Right lobe of liver (tissue), 6 donors: Measurements from ENCODE around the gene ZNF322. TPM values are rescaled to one million over a fixed set of nuclear protein-coding genes. Genes with fewer than 3 reads are reported as not detected.
A peak's percentile ranks its signal among the peaks of the same experiment; 100 is the strongest.

ENCODE experiments used
- ATAC-seq, 4 donors: fragments of 200-7000 bp; cut with Tn5 transposase; one replicate each; pipeline ENCODE4 v1.9.1; 2020; ENCODE audit warnings: mild to moderate bottlenecking in 4 of 4, moderate library complexity in 4 of 4
- DNase-seq, 3 donors: peaks; one replicate each; pipeline ENCODE4 v3.0.0-alpha.2; 2020
- H3K27ac ChIP-seq, 3 donors: fragments of 200-600 bp; one replicate each; pipeline ENCODE4 v1.8.0; 2022
- H3K27me3 ChIP-seq, 2 donors: fragments of 200-600 bp; one replicate each; pipeline ENCODE4 v1.8.0; 2022
- H3K36me3 ChIP-seq, 4 donors: fragments of 200-600 bp; sonication (generic) in 1 of 4; one replicate each; pipeline versions ENCODE4 v1.5.1 to v1.8.0; 2017 to 2022; ENCODE audit warnings: control low read depth in 1 of 4
- H3K4me1 ChIP-seq, 4 donors: fragments of 200-600 bp; sonication (generic) in 1 of 4; one replicate each; pipeline versions ENCODE4 v1.5.1 to v1.8.0; 2017 to 2022; ENCODE audit warnings: control low read depth in 1 of 4
- H3K4me3 ChIP-seq, 3 donors: fragments of 200-600 bp; one replicate each; pipeline ENCODE4 v1.8.0; 2022
- H3K9me3 ChIP-seq, 4 donors: fragments of 200-600 bp; sonication (generic) in 1 of 4; one replicate each; pipeline versions ENCODE4 v1.5.1 to v1.8.0; 2017 to 2022; ENCODE audit warnings: control low read depth in 1 of 4
- POLR2A ChIP-seq: fragments of 450-650 bp; IDR thresholded peaks from one replicate; pipeline ENCODE4 v1.6.1; 2017; ENCODE audit warnings: antibody characterized with exemption, mild to moderate bottlenecking
- WGBS: methylation state at CpG from one replicate; pipeline ENCODE4 v1.1.6; 2018; ENCODE audit warnings: low coverage, low lambda C conversion rate; ENCODE audit not compliant: insufficient coverage; ENCODE audit errors: missing lambda C conversion rate; 5-methylcytosine and 5-hydroxymethylcytosine counted together
- intact Hi-C, 2 donors: fragments of 100-400 bp; cut with DNase I; formaldehyde crosslinking; loops; one replicate each; pipeline versions ENCODE4 v1.11.2 to v1.14.1; 2022
- total RNA-seq, 6 experiments: library from RNA; depleted of rRNA in 2 of 6; stranded (reverse); fragments of >200 nt in 2 of 6; fragmentation: NEBNext Ultra II Directional in 3 of 6; extraction: Animal tissue kit (Norgen Biotek cat#: 25700) in 3 of 6; gene quantifications; one replicate each; pipeline versions ENCODE4 v1.1.0 to v1.2.4, GENCODE V29; 2016 to 2023
- TF ChIP-seq, protein P1 (sequence below), 4 donors: fragments of 200-600 bp in 3 of 4; fragments of 450-650 bp in 1 of 4; IDR thresholded peaks; one replicate each; pipeline versions ENCODE4 v1.5.1 to v1.8.0; 2016 to 2022; ENCODE audit warnings: antibody characterized with exemption in 4 of 4, mild to moderate bottlenecking in 2 of 4
- donor health status: DM: no; HTN: yes; CAD: no.
- donor health status: DM: no; HTN: no; CAD: no.
- donor health status: DM: no; HTN: no; CAD: no.
- donor health status: DM: no; HTN: yes; CAD: no.
- donor health status: DM: no; HTN: yes; CAD: no.

Gene ZNF322
- total RNA-seq, 6 experiments from 2014 or later: 2.9 to 10.3 (median 8.6) TPM

DNA sequence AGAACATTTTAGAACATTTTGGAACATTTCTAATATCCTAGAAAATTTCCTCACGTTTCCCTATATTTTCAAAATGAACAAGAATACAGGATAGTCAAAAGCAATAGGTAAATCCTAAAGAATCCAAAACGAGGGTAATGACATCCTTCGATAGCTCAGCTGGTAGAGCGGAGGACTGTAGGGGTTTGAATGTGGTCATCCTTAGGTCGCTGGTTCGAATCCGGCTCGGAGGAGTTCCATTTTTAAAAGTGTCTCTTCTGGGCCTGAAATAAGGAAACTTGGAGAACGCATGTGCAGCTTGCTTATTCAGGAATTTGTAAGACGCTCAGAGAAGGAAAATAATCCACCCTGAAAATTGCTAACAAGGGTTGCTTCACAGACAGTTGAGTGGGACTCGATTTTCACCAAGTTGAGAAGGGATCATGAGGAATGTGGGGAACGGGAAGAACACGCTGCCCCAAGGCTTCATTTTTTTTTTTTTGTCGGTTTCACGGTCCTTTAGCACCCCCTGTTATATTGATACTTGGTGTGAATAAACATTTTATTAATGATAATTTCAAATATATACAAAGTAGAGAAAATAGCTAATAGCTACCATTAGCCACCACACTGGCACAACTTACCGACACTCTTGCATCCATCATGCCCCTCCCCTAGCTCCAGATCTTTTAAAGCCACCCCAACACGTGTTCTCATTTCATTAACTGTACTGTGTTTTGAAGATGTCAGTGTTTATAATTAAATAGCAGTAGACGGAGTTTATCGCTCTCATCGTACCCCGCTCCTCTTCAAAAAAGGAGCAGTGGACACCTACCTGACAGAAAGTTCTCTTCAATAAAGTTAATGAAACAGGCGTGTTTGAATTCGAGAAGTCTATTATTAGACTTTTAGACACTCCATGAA lies 64.6 kb downstream of the ZNF322 start:
- Histone ChIP-seq H3K9me3 (peaks cover 0 to 2% (median 0%) of the 10 kb centered on the region in 4 donors), H3K4me1 (peaks cover 0 to 9% (median 2%) of the 10 kb centered on the region in 4 donors), H3K4me3 (peak overlapping the region in 2 of 3 donors; percentile 96 to 97), H3K36me3 (peaks cover 0 to 19% (median 6%) of the 10 kb centered on the region in 4 donors), H3K27ac (peak overlapping the region in 1 of 3 donors; percentile 73), H3K27me3 (peaks cover 6 to 11% of the 10 kb centered on the region in 2 donors)
- WGBS: 28% methylated on average over 23 of the region's 23 CpGs
- intact Hi-C loops: loop anchor here in 1 of 2 donors (5.0 kb wide), 1 partner anchor 253 kb away; no protein-coding TSS in a partner anchor
- ATAC-seq: no peak
- DNase-seq: no peak
- TF ChIP-seq POLR2A: no peak
- TF ChIP-seq, protein P1, sequence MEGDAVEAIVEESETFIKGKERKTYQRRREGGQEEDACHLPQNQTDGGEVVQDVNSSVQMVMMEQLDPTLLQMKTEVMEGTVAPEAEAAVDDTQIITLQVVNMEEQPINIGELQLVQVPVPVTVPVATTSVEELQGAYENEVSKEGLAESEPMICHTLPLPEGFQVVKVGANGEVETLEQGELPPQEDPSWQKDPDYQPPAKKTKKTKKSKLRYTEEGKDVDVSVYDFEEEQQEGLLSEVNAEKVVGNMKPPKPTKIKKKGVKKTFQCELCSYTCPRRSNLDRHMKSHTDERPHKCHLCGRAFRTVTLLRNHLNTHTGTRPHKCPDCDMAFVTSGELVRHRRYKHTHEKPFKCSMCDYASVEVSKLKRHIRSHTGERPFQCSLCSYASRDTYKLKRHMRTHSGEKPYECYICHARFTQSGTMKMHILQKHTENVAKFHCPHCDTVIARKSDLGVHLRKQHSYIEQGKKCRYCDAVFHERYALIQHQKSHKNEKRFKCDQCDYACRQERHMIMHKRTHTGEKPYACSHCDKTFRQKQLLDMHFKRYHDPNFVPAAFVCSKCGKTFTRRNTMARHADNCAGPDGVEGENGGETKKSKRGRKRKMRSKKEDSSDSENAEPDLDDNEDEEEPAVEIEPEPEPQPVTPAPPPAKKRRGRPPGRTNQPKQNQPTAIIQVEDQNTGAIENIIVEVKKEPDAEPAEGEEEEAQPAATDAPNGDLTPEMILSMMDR (IDR thresholded peaks at IDR 0.05): no peak

DNA sequence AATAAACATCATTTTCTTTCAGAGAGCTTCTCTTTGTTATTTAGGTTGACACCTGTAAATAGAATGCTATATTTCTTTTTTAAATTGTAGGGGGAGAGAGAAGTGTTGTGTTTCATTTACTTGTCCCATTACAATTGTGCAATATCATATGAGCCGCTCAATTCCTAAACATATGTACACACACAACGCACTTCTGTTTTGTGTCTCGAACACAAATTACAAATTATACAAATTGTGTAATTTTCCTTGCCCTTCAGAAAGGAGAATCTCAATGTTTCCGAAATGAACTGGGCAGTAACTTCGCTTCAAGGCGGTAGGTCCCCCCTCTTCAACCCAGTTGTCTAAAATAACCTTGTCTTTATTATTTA lies 65.4 kb downstream of the ZNF322 start:
- Histone ChIP-seq H3K9me3 (peaks cover 0 to 2% (median 0%) of the 10 kb centered on the region in 4 donors), H3K36me3 (peaks cover 0 to 11% (median 4%) of the 10 kb centered on the region in 4 donors), H3K4me3 (no peak overlapping the region), H3K27ac (no peak overlapping the region), H3K4me1 (peaks cover 0 to 9% (median 2%) of the 10 kb centered on the region in 4 donors), H3K27me3 (peaks cover 6 to 11% of the 10 kb centered on the region in 2 donors)
- TF ChIP-seq POLR2A: no peak
- TF ChIP-seq, protein P1 (IDR thresholded peaks at IDR 0.05): no peak
- no peak for DNase-seq
- 26% methylated on average over 6 of the region's 6 CpGs for WGBS
- no peak for ATAC-seq
- intact Hi-C loops: loop anchor here in 1 of 2 donors (5.0 kb wide), 1 partner anchor 252 kb away; no protein-coding TSS in a partner anchor

- no peak for DNase-seq
- WGBS: 39% methylated on average over 18 of the region's 20 CpGs
- TF ChIP-seq, protein P1 (IDR thresholded peaks at IDR 0.05): no peak
- no peak for TF ChIP-seq POLR2A
- Histone ChIP-seq H3K9me3 (peaks cover 0 to 2% (median 0%) of the 10 kb centered on the region in 4 donors), H3K27me3 (peaks cover 6 to 11% of the 10 kb centered on the region in 2 donors), H3K4me3 (no peak overlapping the region), H3K36me3 (peaks cover 0 to 5% (median under 1%) of the 10 kb centered on the region in 4 donors), H3K27ac (no peak overlapping the region), H3K4me1 (peaks cover 0 to 9% (median 2%) of the 10 kb centered on the region in 4 donors)
- no peak for ATAC-seq
- intact Hi-C loops: loop anchor here in 1 of 2 donors (5.0 kb wide), 1 partner anchor 251 kb away; no protein-coding TSS in a partner anchor
These were observed 66.0 kb downstream of the ZNF322 start for GRCh38 chr6:26593278-26594130.

GRCh38 chr6:26592649-26593048 lies 66.9 kb downstream of the ZNF322 start:
- H3K9me3 ChIP-seq: peaks cover 0 to 2% (median 0%) of the 10 kb centered on the region in 4 donors
- peaks cover 6 to 11% of the 10 kb centered on the region in 2 donors for H3K27me3 ChIP-seq
- H3K4me3 ChIP-seq: no peak overlapping the region
- TF ChIP-seq, protein P1 (IDR thresholded peaks at IDR 0.05): no peak
- TF ChIP-seq POLR2A: no peak
- intact Hi-C loops: loop anchor here in 1 of 2 donors (5.0 kb wide), 1 partner anchor 250 kb away; no protein-coding TSS in a partner anchor
- 52% methylated on average over 4 of the region's 4 CpGs for WGBS
- H3K27ac ChIP-seq: no peak overlapping the region
- no peaks in the 10 kb centered on the region for H3K36me3 ChIP-seq
- DNase-seq (no peak), ATAC-seq (no peak)
- H3K4me1 ChIP-seq: peaks cover 0 to 4% (median under 1%) of the 10 kb centered on the region in 4 donors
